Caco-2 (cell line): Measurements from ENCODE around the gene KLHL1. TPM values are rescaled to one million over a fixed set of nuclear protein-coding genes. Genes with fewer than 3 reads are reported as not detected.

Experiments
- BruUV-seq: library from RNA; stranded (reverse); fragments of 400-500 nt; replicated peaks from 2 replicates; lab custom pipeline; 2021; lab: Mats Ljungman, UMichigan
- CTCF ChIA-PET: fragments of 300-600 bp; sonication (Branson Sonifier 250); formaldehyde crosslinking; loops from one replicate; lab custom pipeline; 2022; ENCODE audit warnings: antibody characterized with exemption; lab: Charles Lee
- POLR2A ChIA-PET: fragments of 300-600 bp; sonication (Branson Sonifier 250); formaldehyde crosslinking; loops from one replicate; lab custom pipeline; 2022; ENCODE audit warnings: antibody characterized with exemption; lab: Charles Lee
- DNase-seq, 2 experiments: peaks; one replicate each; pipeline versions ENCODE4 v3.0.0 to v3.0.0-alpha.2; 2020 to 2022
- H3K27me3 ChIP-seq: replicated peaks from 2 replicates; pipeline ENCODE4 v1.6.0; 2011; ENCODE audit warnings: low read length; ENCODE audit not compliant: control insufficient read depth, insufficient read depth
- H3K36me3 ChIP-seq: 2 replicates; pipeline ENCODE4 v1.5.1; 2011; ENCODE audit warnings: low read length; ENCODE audit not compliant: control insufficient read depth, insufficient read depth
- H3K4me1 ChIP-seq: fragments of 250-450 bp; sonication (Bioruptor Pico); 2 replicates; pipeline ENCODE4 v1.5.1; 2020; ENCODE audit warnings: mild to moderate bottlenecking
- H3K4me3 ChIP-seq: 2 replicates; pipeline ENCODE4 v1.5.1; 2011; ENCODE audit warnings: low read depth, mild to moderate bottlenecking, control low read depth, low read length
- H3K9me3 ChIP-seq: fragments of 250-450 bp; sonication (Bioruptor Pico); 2 replicates; pipeline ENCODE4 v1.5.1; 2020; ENCODE audit warnings: mild to moderate bottlenecking, moderate library complexity
- H3K27ac Mint-ChIP-seq: one replicate; pipeline ENCODE4 v1.8.0; 2022; ENCODE audit warnings: mixed read lengths; ENCODE audit not compliant: unreplicated experiment
- H3K27me3 Mint-ChIP-seq: one replicate; pipeline ENCODE4 v1.8.0; 2022; ENCODE audit warnings: mixed read lengths; ENCODE audit not compliant: insufficient read depth, unreplicated experiment
- H3K36me3 Mint-ChIP-seq: one replicate; pipeline ENCODE4 v1.8.0; 2022; ENCODE audit warnings: mild to moderate bottlenecking, mixed read lengths; ENCODE audit not compliant: insufficient read depth, unreplicated experiment
- H3K4me1 Mint-ChIP-seq: one replicate; pipeline ENCODE4 v1.8.0; 2022; ENCODE audit warnings: low read depth, mixed read lengths; ENCODE audit not compliant: unreplicated experiment
- H3K4me3 Mint-ChIP-seq: one replicate; pipeline ENCODE4 v1.8.0; 2022; ENCODE audit warnings: mild to moderate bottlenecking, moderate library complexity, mixed read lengths; ENCODE audit not compliant: unreplicated experiment
- H3K9me3 Mint-ChIP-seq: one replicate; pipeline ENCODE4 v1.8.0; 2022; ENCODE audit warnings: mixed read lengths; ENCODE audit not compliant: unreplicated experiment
- CTCF ChIP-seq, 2 experiments: fragments of 200-600 bp in 1 of 2; IDR thresholded peaks; 1 replicate in 1 of 2; 2 replicates in 1 of 2; pipeline versions ENCODE4 v1.5.1 to v1.8.0; 2011 to 2022; ENCODE audit warnings: antibody characterized with exemption in 1 of 2, control low read depth in 1 of 2, inconsistent platforms in 1 of 2, low read depth in 1 of 2, low read length in 1 of 2, mild to moderate bottlenecking in 1 of 2, moderate library complexity in 1 of 2; ENCODE audit not compliant: insufficient read depth in 1 of 2, severe bottlenecking in 1 of 2, unreplicated experiment in 1 of 2
- intact Hi-C: fragments of 100-400 bp; cut with micrococcal nuclease; formaldehyde crosslinking; loops from one replicate; pipeline ENCODE4 v1.10.0; 2022; ENCODE audit not compliant: unreplicated experiment
- total RNA-seq: library from RNA; stranded (reverse); gene quantifications from 2 replicates; pipeline ENCODE4 v1.2.3, GENCODE V29; 2022

The KLHL1 gene
- total RNA-seq, 1 experiment from 2014 or later: not detected

GRCh38 chr13:70027551-70027950 lies 80.7 kb downstream of the KLHL1 start:
- Mint-ChIP-seq H3K4me1 (no peaks in the 10 kb centered on the region), H3K36me3 (no peaks in the 10 kb centered on the region), H3K27me3 (no peaks in the 10 kb centered on the region), H3K9me3 (no peaks in the 10 kb centered on the region), H3K27ac (no peak overlapping the region), H3K4me3 (no peak overlapping the region)
- DNase-seq: no peak
- Histone ChIP-seq H3K4me3 (no peak overlapping the region), H3K4me1 (no peaks in the 10 kb centered on the region), H3K27me3 (no peaks in the 10 kb centered on the region), H3K36me3 (no peaks in the 10 kb centered on the region), H3K9me3 (no peaks in the 10 kb centered on the region)
- intact Hi-C loops: no loop called here
- no TSS peak for BruUV-seq
- ChIA-PET POLR2A (no interaction called here), CTCF (no interaction called here)
- TF ChIP-seq CTCF (IDR thresholded peaks at IDR 0.05; ENCODE audit: insufficient read depth in 1 of 2, low read depth in 1 of 2, low read length in 1 of 2, severe bottlenecking in 1 of 2, unreplicated experiment in 1 of 2): no peak

- no peaks in the 10 kb centered on the region for H3K27me3 Mint-ChIP-seq
- no peak for DNase-seq
- no peak overlapping the region for H3K27ac Mint-ChIP-seq
- H3K27me3 ChIP-seq: no peaks in the 10 kb centered on the region
- CTCF ChIA-PET: no interaction called here
- BruUV-seq: no TSS peak
- POLR2A ChIA-PET: no interaction called here
- H3K4me3 Mint-ChIP-seq: no peak overlapping the region
- no peaks in the 10 kb centered on the region for H3K36me3 ChIP-seq
- H3K9me3 Mint-ChIP-seq: no peaks in the 10 kb centered on the region
- intact Hi-C loops: no loop called here
- no peak overlapping the region for H3K4me3 ChIP-seq
- no peak for TF ChIP-seq CTCF (IDR thresholded peaks at IDR 0.05; ENCODE audit: insufficient read depth in 1 of 2, low read depth in 1 of 2, low read length in 1 of 2, severe bottlenecking in 1 of 2, unreplicated experiment in 1 of 2)
- no peaks in the 10 kb centered on the region for H3K36me3 Mint-ChIP-seq
- H3K4me1 ChIP-seq: no peaks in the 10 kb centered on the region
- H3K9me3 ChIP-seq: no peaks in the 10 kb centered on the region
- no peaks in the 10 kb centered on the region for H3K4me1 Mint-ChIP-seq
These were observed 84.7 kb downstream of the KLHL1 start for GRCh38 chr13:70023516-70023915.

- H3K4me1 ChIP-seq: no peaks in the 10 kb centered on the region
- no peaks in the 10 kb centered on the region for H3K27me3 ChIP-seq
- Mint-ChIP-seq H3K9me3 (no peaks in the 10 kb centered on the region), H3K27me3 (no peaks in the 10 kb centered on the region), H3K4me3 (no peak overlapping the region), H3K36me3 (no peaks in the 10 kb centered on the region), H3K27ac (no peak overlapping the region), H3K4me1 (no peaks in the 10 kb centered on the region)
- BruUV-seq: no TSS peak
- no peaks in the 10 kb centered on the region for H3K9me3 ChIP-seq
- ChIA-PET CTCF (no interaction called here), POLR2A (no interaction called here)
- TF ChIP-seq CTCF (IDR thresholded peaks at IDR 0.05; ENCODE audit: insufficient read depth in 1 of 2, low read depth in 1 of 2, low read length in 1 of 2, severe bottlenecking in 1 of 2, unreplicated experiment in 1 of 2): no peak
- no peak for DNase-seq
- no peak overlapping the region for H3K4me3 ChIP-seq
- intact Hi-C loops: no loop called here
- no peaks in the 10 kb centered on the region for H3K36me3 ChIP-seq
These were observed 85.6 kb downstream of the KLHL1 start for GRCh38 chr13:70022646-70023045.
